GM21717 (cell line): Measurements from ENCODE around the gene CSTB.

Source experiments
- ATAC-seq: cut with Tn5 transposase; IDR thresholded peaks from one replicate; pipeline ENCODE4 v1.9.1; 2021; ENCODE audit warnings: mild to moderate bottlenecking, moderate library complexity; ENCODE audit not compliant: unreplicated experiment

The CSTB gene

GRCh38 chr21:43733529-43734071 is 42.5 kb downstream of the CSTB start:
- no peak for ATAC-seq

DNA sequence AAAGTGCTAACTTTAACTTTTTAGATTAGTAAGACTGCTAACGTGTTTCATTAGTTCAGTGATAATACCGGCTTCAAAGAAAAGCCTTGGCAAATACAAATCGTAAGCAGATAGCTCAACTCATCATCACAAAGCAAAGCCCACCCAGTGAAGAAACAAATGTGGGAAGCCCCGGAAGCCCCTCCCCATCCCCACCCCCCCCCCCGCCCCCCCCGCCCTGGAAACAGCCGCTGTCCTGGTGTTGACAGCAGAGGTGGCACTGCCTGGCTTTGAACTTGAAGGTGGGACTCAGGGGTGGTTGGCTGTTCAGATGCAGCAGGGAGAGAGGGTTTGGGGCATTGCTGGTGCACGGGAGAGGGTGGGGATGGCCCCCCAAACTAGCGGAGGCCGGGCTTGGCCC is 43.0 kb downstream of the CSTB start:
- ATAC-seq, result no peak

DNA sequence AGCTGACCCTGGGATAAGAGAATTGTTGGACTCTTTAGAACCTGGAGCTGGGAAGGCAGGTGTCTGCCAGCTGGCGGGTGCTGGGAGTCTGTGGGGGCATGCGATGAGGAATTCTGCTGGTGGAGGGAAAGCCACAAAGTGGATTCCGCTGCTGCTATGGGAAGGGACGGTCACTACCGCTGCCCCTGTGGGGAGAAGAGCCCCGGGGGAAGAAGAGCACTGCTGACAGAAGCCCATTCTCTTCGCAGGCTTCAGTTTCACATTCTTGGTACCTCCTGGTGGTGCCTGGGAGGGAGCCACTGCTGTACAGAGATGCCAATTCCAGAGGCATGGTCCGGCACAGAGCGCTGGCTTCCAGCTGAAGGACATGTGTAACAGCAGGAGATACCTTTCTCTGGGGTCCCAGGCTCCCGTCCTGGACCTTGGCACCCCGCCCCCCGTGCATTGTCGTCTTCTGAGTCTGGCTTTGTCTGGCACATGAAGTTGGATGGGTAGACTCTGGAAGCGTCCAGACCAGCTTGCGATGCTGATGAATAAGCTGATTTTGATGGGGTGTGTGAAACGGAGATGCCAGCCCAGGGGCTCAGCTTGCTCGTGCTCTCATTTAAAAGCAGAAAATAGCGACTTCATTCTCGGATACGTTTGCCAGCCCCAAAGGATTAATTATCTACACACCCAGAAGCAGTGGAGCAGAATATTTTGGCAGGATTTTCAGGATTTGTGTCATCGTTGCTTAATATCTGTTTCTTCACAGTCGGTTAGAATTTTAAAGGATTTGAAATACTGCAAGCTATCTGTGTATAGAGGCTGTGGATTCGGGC is 44.0 kb downstream of the CSTB start:
- no peak for ATAC-seq

- ATAC-seq, result no peak
Measured at GRCh38 chr21:43731476-43731875, 44.6 kb downstream of the CSTB start.

GRCh38 chr21:43728467-43729390 is 47.4 kb downstream of the CSTB start:
- ATAC-seq, result peak; percentile 57

GRCh38 chr21:43728154-43728466 is 48.0 kb downstream of the CSTB start:
- ATAC-seq, result no peak

GRCh38 chr21:43727519-43728153 is 48.5 kb downstream of the CSTB start:
- ATAC-seq, result no peak

GRCh38 chr21:43726686-43727518 is 49.2 kb downstream of the CSTB start:
- no peak for ATAC-seq
